Trophoblast cell (in vitro differentiated cells and primary cell): ENCODE results near the gene LRCH1.
A peak's percentile ranks its signal among the peaks of the same experiment; 100 is the strongest.

Experiments used
- DNase-seq, 2 donors: peaks; one replicate each; pipeline ENCODE4 v3.0.0-alpha.2; 2016
- H2AFZ ChIP-seq: 2 replicates; pipeline ENCODE4 v1.6.1; 2013; ENCODE audit warnings: low read length, moderate library complexity, mild to moderate bottlenecking; ENCODE audit not compliant: insufficient read depth, poor library complexity
- H2AK5ac ChIP-seq: 2 replicates; pipeline ENCODE4 v1.6.1; 2013; ENCODE audit warnings: mild to moderate bottlenecking, low read length
- H2BK120ac ChIP-seq: 2 replicates; pipeline ENCODE4 v1.6.1; 2013; ENCODE audit warnings: low read length, mild to moderate bottlenecking, moderate library complexity; ENCODE audit not compliant: insufficient read depth, poor library complexity
- H2BK12ac ChIP-seq: 2 replicates; pipeline ENCODE4 v1.6.1; 2013; ENCODE audit warnings: mild to moderate bottlenecking, low read length, moderate library complexity
- H2BK5ac ChIP-seq: 2 replicates; pipeline ENCODE4 v1.6.1; 2013; ENCODE audit warnings: low read length, low read depth, moderate library complexity, mild to moderate bottlenecking; ENCODE audit not compliant: poor library complexity
- H3K14ac ChIP-seq: 2 replicates; pipeline ENCODE4 v1.6.1; 2013; ENCODE audit warnings: mild to moderate bottlenecking, low read length
- H3K18ac ChIP-seq: 2 replicates; pipeline ENCODE4 v1.6.1; 2013; ENCODE audit warnings: mild to moderate bottlenecking, low read length
- H3K23ac ChIP-seq: 2 replicates; pipeline ENCODE4 v1.6.1; 2013; ENCODE audit warnings: low read length
- H3K27ac ChIP-seq: 2 replicates; pipeline ENCODE4 v1.5.1; 2013; ENCODE audit warnings: low read depth, mild to moderate bottlenecking, inconsistent platforms, low read length, moderate library complexity
- H3K27me3 ChIP-seq: 2 replicates; pipeline ENCODE4 v1.6.1; 2013; ENCODE audit warnings: inconsistent platforms, mild to moderate bottlenecking, low read length, moderate library complexity; ENCODE audit not compliant: insufficient read depth
- H3K36me3 ChIP-seq, 2 experiments: 1 replicate in 1 of 2; 2 replicates in 1 of 2; pipeline ENCODE4 v1.6.1; 2013; ENCODE audit warnings: low read length in 2 of 2, mild to moderate bottlenecking in 2 of 2, moderate library complexity in 1 of 2; ENCODE audit not compliant: insufficient read depth in 2 of 2, control insufficient read depth in 1 of 2
- H3K4ac ChIP-seq: 2 replicates; pipeline ENCODE4 v1.6.1; 2013; ENCODE audit warnings: low read depth, mild to moderate bottlenecking, low read length, moderate library complexity
- H3K4me1 ChIP-seq, 2 experiments: 1 replicate in 1 of 2; 2 replicates in 1 of 2; pipeline ENCODE4 v1.6.1; 2013; ENCODE audit warnings: low read length in 2 of 2, mild to moderate bottlenecking in 2 of 2, moderate library complexity in 1 of 2; ENCODE audit not compliant: insufficient read depth in 2 of 2, control insufficient read depth in 1 of 2
- H3K4me2 ChIP-seq: 2 replicates; pipeline ENCODE4 v1.6.1; 2013; ENCODE audit warnings: inconsistent platforms, mild to moderate bottlenecking, low read length, moderate library complexity
- H3K4me3 ChIP-seq: 2 replicates; pipeline ENCODE4 v1.5.1; 2013; ENCODE audit warnings: mild to moderate bottlenecking, low read depth, low read length, inconsistent platforms
- H3K79me1 ChIP-seq: one replicate; pipeline ENCODE4 v1.6.1; 2013; ENCODE audit warnings: low read length
- H3K79me2 ChIP-seq: 2 replicates; pipeline ENCODE4 v1.6.1; 2013; ENCODE audit warnings: low read length, mild to moderate bottlenecking; ENCODE audit not compliant: control insufficient read depth, insufficient read depth, poor library complexity
- H3K9ac ChIP-seq: 2 replicates; pipeline ENCODE4 v1.6.1; 2013; ENCODE audit warnings: mild to moderate bottlenecking, low read length
- H3K9me3 ChIP-seq: 2 replicates; pipeline ENCODE4 v1.6.1; 2013; ENCODE audit warnings: low read depth, mild to moderate bottlenecking, control low read depth, inconsistent platforms, low read length; ENCODE audit not compliant: insufficient read depth
- H4K12ac ChIP-seq: 2 replicates; pipeline ENCODE4 v1.6.1; 2013; ENCODE audit warnings: low read depth, mild to moderate bottlenecking, low read length, moderate library complexity
- H4K8ac ChIP-seq: 2 replicates; pipeline ENCODE4 v1.6.1; 2013; ENCODE audit warnings: low read depth, mild to moderate bottlenecking, low read length, moderate library complexity
- H4K91ac ChIP-seq: one replicate; pipeline ENCODE4 v1.6.1; 2013; ENCODE audit warnings: low read depth, mild to moderate bottlenecking, low read length, moderate library complexity
- WGBS: extraction: QIAGEN DNeasy Blood & Tissue Kit; methylation state at CpG from one replicate; pipeline ENCODE4 v1.1.7; 2013; ENCODE audit warnings: missing lambda C conversion rate; ENCODE audit not compliant: insufficient read length, insufficient coverage; ENCODE audit errors: extremely low coverage; 5-methylcytosine and 5-hydroxymethylcytosine counted together

LRCH1 gene

DNA sequence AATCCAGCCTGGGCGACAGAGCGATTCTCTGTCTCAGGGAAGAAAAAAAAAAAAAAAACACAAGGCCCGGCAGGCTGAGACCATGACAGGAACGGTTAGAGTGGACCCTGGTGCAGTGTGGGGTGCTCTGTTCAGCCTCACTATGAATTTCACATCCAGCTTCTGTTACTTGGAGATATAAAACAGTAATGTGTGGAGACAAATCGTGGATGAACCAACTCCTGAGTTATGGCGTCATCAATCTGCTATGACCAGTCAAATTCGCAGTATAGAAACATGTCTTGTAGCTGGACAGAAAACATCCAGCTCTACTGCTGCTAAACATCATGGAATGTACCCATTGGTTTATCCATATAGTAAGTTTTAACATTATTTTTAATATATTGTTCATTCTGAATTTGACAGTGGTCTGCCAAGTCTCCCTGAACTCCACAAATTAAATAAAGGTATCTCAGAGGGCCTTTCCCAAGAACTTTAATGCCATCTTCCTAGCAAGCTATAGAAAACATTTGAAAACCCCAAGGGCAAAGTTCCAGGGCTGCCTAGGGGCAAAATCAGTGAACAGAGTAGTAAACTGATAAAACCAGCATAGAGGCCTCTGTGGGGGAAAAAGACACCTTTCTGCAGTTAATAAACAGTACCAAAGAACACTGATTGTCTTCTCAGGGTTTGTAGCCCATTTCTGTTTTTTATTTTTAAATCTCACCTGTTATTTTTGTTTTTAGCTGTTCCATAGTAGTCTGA, 75.8 kb downstream of the LRCH1 start:
- WGBS, result no CpG with 5 or more reads among the region's 7 CpGs
- H3K18ac ChIP-seq, result no peak overlapping the region
- H4K8ac ChIP-seq, result no peak overlapping the region
- peaks cover 9% of the 10 kb centered on the region for H3K79me1 ChIP-seq
- no peak overlapping the region for H3K4ac ChIP-seq
- no peaks in the 10 kb centered on the region for H3K27me3 ChIP-seq
- H3K4me1 ChIP-seq, result peaks cover 14 to 21% of the 10 kb centered on the region in 2 experiments
- no peak overlapping the region for H3K9ac ChIP-seq
- H2AK5ac ChIP-seq, result no peak overlapping the region
- no peak overlapping the region for H2BK5ac ChIP-seq
- no peak overlapping the region for H2BK12ac ChIP-seq
- H3K27ac ChIP-seq, result peak overlapping the region; percentile 79
- no peak overlapping the region for H3K4me2 ChIP-seq
- no peaks in the 10 kb centered on the region for H3K9me3 ChIP-seq
- no peak overlapping the region for H2AFZ ChIP-seq
- H4K12ac ChIP-seq, result no peak overlapping the region
- DNase-seq, result peak; percentile 79 to 93
- no peak overlapping the region for H3K23ac ChIP-seq
- no peaks in the 10 kb centered on the region for H3K36me3 ChIP-seq
- peaks cover 13% of the 10 kb centered on the region for H3K79me2 ChIP-seq
- H2BK120ac ChIP-seq, result no peak overlapping the region
- H3K14ac ChIP-seq, result no peak overlapping the region
- H4K91ac ChIP-seq, result no peak overlapping the region
- no peak overlapping the region for H3K4me3 ChIP-seq

DNA sequence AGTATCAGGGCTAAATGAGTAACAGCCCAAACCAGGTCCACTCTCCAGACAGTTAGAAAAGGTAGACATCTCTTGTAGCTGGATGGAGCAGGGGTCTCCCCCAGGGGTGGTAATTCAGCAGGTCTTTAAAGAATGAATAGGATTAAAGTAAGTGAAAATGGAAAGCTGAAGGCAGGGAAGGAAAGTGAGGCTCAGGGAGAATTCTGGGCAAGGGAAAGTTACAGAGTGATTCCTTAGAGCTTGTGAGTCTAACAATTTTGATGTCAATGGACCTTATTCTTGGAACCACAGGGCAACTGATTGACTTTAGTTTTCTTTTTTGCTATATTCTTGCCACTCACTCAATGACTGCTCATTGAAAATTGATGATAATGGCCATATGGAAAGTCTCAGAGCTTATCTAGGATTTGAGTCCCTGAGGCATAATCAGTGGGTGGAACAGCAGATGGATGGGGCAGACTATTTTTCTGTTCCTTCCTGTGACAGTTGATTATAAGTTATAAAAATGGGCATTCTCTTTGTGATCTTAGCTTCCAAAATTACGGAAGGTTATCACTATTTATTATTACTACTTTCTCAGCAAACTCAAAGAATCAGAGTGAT, 76.9 kb downstream of the LRCH1 start:
- no peak overlapping the region for H4K12ac ChIP-seq
- H2BK5ac ChIP-seq, result peak overlapping the region; percentile 83
- no peaks in the 10 kb centered on the region for H3K27me3 ChIP-seq
- H4K91ac ChIP-seq, result peak overlapping the region; percentile 71
- no peak overlapping the region for H3K4me2 ChIP-seq
- H2AK5ac ChIP-seq, result peak overlapping the region; percentile 87
- peak overlapping the region; percentile 94 for H2BK120ac ChIP-seq
- no peak overlapping the region for H2AFZ ChIP-seq
- H3K4me1 ChIP-seq, result peaks cover 19 to 26% of the 10 kb centered on the region in 2 experiments
- H3K4ac ChIP-seq, result peak overlapping the region; percentile 90
- H3K27ac ChIP-seq, result peak overlapping the region; percentile 79
- peak overlapping the region; percentile 57 for H4K8ac ChIP-seq
- no peaks in the 10 kb centered on the region for H3K36me3 ChIP-seq
- H3K4me3 ChIP-seq, result no peak overlapping the region
- H3K18ac ChIP-seq, result peak overlapping the region; percentile 93
- no peaks in the 10 kb centered on the region for H3K9me3 ChIP-seq
- H3K79me1 ChIP-seq, result peaks cover 15% of the 10 kb centered on the region
- peak overlapping the region; percentile 83 for H3K14ac ChIP-seq
- peaks cover 19% of the 10 kb centered on the region for H3K79me2 ChIP-seq
- no peak for DNase-seq
- WGBS, result no CpG with 5 or more reads among the region's 1 CpG
- no peak overlapping the region for H2BK12ac ChIP-seq
- H3K23ac ChIP-seq, result no peak overlapping the region
- no peak overlapping the region for H3K9ac ChIP-seq

DNA sequence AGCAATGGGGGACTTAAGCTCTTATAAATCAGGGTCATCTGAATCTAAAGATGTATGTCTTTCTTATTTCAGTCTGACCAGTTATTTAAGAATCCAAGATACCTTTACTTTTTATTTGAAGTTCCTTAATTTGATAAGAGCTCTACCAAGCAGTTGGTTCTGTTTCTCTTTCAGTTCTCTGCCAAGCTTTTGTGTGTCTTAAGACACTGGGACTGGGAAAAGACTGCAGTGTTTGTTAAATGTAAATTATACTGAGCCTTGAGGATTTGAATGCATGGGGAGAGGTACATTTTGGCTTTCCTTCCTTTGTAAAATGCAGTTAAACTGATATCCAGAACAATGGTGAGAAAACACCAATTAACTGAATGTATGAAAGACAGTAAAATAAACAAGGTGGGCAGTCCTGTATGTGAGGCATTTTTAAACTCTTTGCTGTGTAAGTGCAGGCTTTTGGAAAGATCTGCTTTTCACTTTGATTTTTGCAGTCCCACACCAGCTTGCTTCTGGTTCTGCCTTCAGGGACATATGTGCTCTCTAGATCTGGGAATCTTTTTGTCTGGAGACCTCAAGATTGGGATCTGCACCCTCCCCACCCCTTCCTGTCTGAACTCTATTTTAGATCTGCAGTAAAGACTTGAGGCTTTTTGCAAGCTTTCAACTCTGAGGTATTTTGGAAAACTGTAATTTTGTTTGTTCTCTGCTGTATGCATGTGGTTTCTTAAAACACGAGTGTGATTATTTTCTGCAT, 77.6 kb downstream of the LRCH1 start:
- H2BK120ac ChIP-seq, result peak overlapping the region; percentile 38
- no peak overlapping the region for H4K12ac ChIP-seq
- no peak overlapping the region for H3K4ac ChIP-seq
- H2AK5ac ChIP-seq, result no peak overlapping the region
- peak overlapping the region; percentile 27 for H3K4me2 ChIP-seq
- H3K79me1 ChIP-seq, result peaks cover 15% of the 10 kb centered on the region
- H2BK12ac ChIP-seq, result no peak overlapping the region
- H3K9ac ChIP-seq, result no peak overlapping the region
- no peaks in the 10 kb centered on the region for H3K36me3 ChIP-seq
- H3K18ac ChIP-seq, result no peak overlapping the region
- H4K8ac ChIP-seq, result no peak overlapping the region
- H3K4me1 ChIP-seq, result peaks cover 18 to 26% of the 10 kb centered on the region in 2 experiments
- H2BK5ac ChIP-seq, result peak overlapping the region; percentile 4
- no peak overlapping the region for H2AFZ ChIP-seq
- no peak overlapping the region for H3K4me3 ChIP-seq
- H3K79me2 ChIP-seq, result peaks cover 19% of the 10 kb centered on the region
- no peak for DNase-seq
- no peaks in the 10 kb centered on the region for H3K9me3 ChIP-seq
- WGBS, result no CpG with 5 or more reads among the region's 1 CpG
- H4K91ac ChIP-seq, result no peak overlapping the region
- no peak overlapping the region for H3K14ac ChIP-seq
- peak overlapping the region; percentile 88 for H3K27ac ChIP-seq
- H3K27me3 ChIP-seq, result no peaks in the 10 kb centered on the region
- H3K23ac ChIP-seq, result no peak overlapping the region

DNA sequence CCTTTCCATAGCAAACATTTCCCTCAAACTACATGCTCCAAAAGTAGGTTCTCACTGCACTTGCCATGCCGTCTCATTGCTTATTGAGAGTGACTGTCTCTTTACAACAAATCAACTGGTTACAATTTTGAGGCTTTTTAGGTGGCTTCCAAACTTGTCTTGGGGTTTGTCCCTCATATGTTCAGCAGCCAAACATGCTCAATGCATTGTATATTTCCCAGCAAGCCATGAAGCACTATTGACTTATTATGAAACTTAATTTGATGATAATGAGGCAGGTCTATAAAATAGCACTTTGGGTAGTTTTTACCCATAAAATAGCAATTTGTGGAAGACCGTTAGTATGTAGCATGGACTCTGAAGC, 78.2 kb downstream of the LRCH1 start:
- Histone ChIP-seq H3K18ac (no peak overlapping the region), H3K27me3 (no peaks in the 10 kb centered on the region), H2AK5ac (no peak overlapping the region), H3K9me3 (no peaks in the 10 kb centered on the region), H4K91ac (no peak overlapping the region), H2BK12ac (no peak overlapping the region), H3K79me1 (peaks cover 15% of the 10 kb centered on the region), H3K4me3 (no peak overlapping the region), H3K4me2 (peak overlapping the region; percentile 27), H4K8ac (no peak overlapping the region), H2AFZ (no peak overlapping the region), H2BK5ac (peak overlapping the region; percentile 4), H3K27ac (peak overlapping the region; percentile 88), H4K12ac (no peak overlapping the region), H3K79me2 (peaks cover 16% of the 10 kb centered on the region), H3K14ac (no peak overlapping the region), H3K4me1 (peaks cover 18 to 26% of the 10 kb centered on the region in 2 experiments), H3K36me3 (no peaks in the 10 kb centered on the region), H3K9ac (no peak overlapping the region), H2BK120ac (peak overlapping the region; percentile 38), H3K4ac (no peak overlapping the region), H3K23ac (no peak overlapping the region)
- no peak for DNase-seq
- WGBS, result no CpG with 5 or more reads among the region's 2 CpGs
